ENCODE results near the gene CLDN1. TPM values are rescaled to one million over a fixed set of nuclear protein-coding genes. Genes with fewer than 3 reads are reported as not detected.
"Not testable (repeated sequence)": the region's sequence is repeated elsewhere in the genome, so short reads cannot be mapped to it uniquely, and the experiment has no call there.

Gene CLDN1
- total RNA-seq, 8 experiments from 2014 or later = 0.14 to 32.0 (median 1.1) TPM; not detected in 1

- no peaks in the 10 kb centered on the region for H3K4me1 ChIP-seq (replicated peaks in 1 of 2)
- H3K27ac ChIP-seq = no peak overlapping the region
- in situ Hi-C loops (cut with MboI; ENCODE audit: low pct_unique_long_range_greater_than_20kb in 2 of 9, low sequenced_read_pairs in 9 of 9, unreplicated experiment in 9 of 9) = no loop called here
- no peak overlapping the region for H3K4me3 ChIP-seq
- WGBS, 10 experiments = 0 to 94% (median 83%) methylated on average over 1 to 2 of the region's 2 CpGs; no CpG with 5 or more reads in 1 of the 10 experiments
- ATAC-seq (replicated peaks in 6 of 8) = no peak
These were observed 49.5 kb downstream of the CLDN1 start for GRCh38 chr3:190272747-190273146.

GRCh38 chr3:190269101-190269500 lies 53.1 kb downstream of the CLDN1 start:
- ATAC-seq (replicated peaks in 6 of 8) = no peak
- Histone ChIP-seq H3K27ac (no peak overlapping the region), H3K4me1 (replicated peaks in 1 of 2) (no peaks in the 10 kb centered on the region), H3K4me3 (no peak overlapping the region)
- 0 to 92% (median 80%) methylated on average over 1 to 2 of the region's 2 CpGs; no CpG with 5 or more reads in 3 of the 10 experiments for WGBS, 10 experiments
- in situ Hi-C loops (cut with MboI; ENCODE audit: low pct_unique_long_range_greater_than_20kb in 2 of 9, low sequenced_read_pairs in 9 of 9, unreplicated experiment in 9 of 9) = no loop called here

GRCh38 chr3:190267464-190267863 lies 54.8 kb downstream of the CLDN1 start:
- H3K27ac ChIP-seq; ATAC-seq (replicated peaks in 6 of 8); H3K4me3 ChIP-seq; in situ Hi-C loops (cut with MboI; ENCODE audit: low pct_unique_long_range_greater_than_20kb in 2 of 9, low sequenced_read_pairs in 9 of 9, unreplicated experiment in 9 of 9); H3K4me1 ChIP-seq (replicated peaks in 1 of 2): not testable (repeated sequence)
- 0 to 96% (median 80%) methylated on average over 1 to 7 of the region's 7 CpGs; no CpG with 5 or more reads in 1 of the 10 experiments for WGBS, 10 experiments

GRCh38 chr3:190266913-190267290 lies 55.3 kb downstream of the CLDN1 start:
- ATAC-seq (replicated peaks in 6 of 8) = peak in 1 of 8 experiments; percentile 43
- 0 to 100% (median 64%) methylated on average over 1 of the region's 1 CpG; no CpG with 5 or more reads in 1 of the 10 experiments for WGBS, 10 experiments

GRCh38 chr3:190266265-190266912 lies 55.9 kb downstream of the CLDN1 start:
- in situ Hi-C loops (cut with MboI; ENCODE audit: low pct_unique_long_range_greater_than_20kb in 2 of 9, low sequenced_read_pairs in 9 of 9, unreplicated experiment in 9 of 9) = no loop called here
- no peak for ATAC-seq (replicated peaks in 6 of 8)
- no peak overlapping the region for H3K4me3 ChIP-seq
- H3K4me1 ChIP-seq (replicated peaks in 1 of 2) = no peaks in the 10 kb centered on the region
- H3K27ac ChIP-seq = no peak overlapping the region

More at GRCh38 chr3:190266913-190267290, 55.3 kb downstream of the CLDN1 start:
- Histone ChIP-seq H3K4me3 (no peak overlapping the region), H3K27ac (no peak overlapping the region), H3K4me1 (replicated peaks in 1 of 2) (no peaks in the 10 kb centered on the region)
- in situ Hi-C loops (cut with MboI; ENCODE audit: low pct_unique_long_range_greater_than_20kb in 2 of 9, low sequenced_read_pairs in 9 of 9, unreplicated experiment in 9 of 9) = no loop called here

- 0 to 90% (median 64%) methylated on average over 1 to 3 of the region's 3 CpGs; no CpG with 5 or more reads in 4 of the 10 experiments for WGBS, 10 experiments
- ATAC-seq (replicated peaks in 6 of 8) = no peak
- no peak overlapping the region for H3K4me3 ChIP-seq
- no peak overlapping the region for H3K27ac ChIP-seq
- in situ Hi-C loops (cut with MboI; ENCODE audit: low pct_unique_long_range_greater_than_20kb in 2 of 9, low sequenced_read_pairs in 9 of 9, unreplicated experiment in 9 of 9) = no loop called here
- H3K4me1 ChIP-seq (replicated peaks in 1 of 2) = no peaks in the 10 kb centered on the region
These were observed 56.5 kb downstream of the CLDN1 start for GRCh38 chr3:190265796-190266195.

- H3K27ac ChIP-seq = no peak overlapping the region
- in situ Hi-C loops (cut with MboI; ENCODE audit: low pct_unique_long_range_greater_than_20kb in 2 of 9, low sequenced_read_pairs in 9 of 9, unreplicated experiment in 9 of 9) = no loop called here
- H3K4me3 ChIP-seq = no peak overlapping the region
- 40 to 100% (median 89%) methylated on average over 1 of the region's 1 CpG; no CpG with 5 or more reads in 3 of the 10 experiments for WGBS, 10 experiments
- ATAC-seq (replicated peaks in 6 of 8) = no peak
- no peaks in the 10 kb centered on the region for H3K4me1 ChIP-seq (replicated peaks in 1 of 2)
These were observed 57.1 kb downstream of the CLDN1 start for GRCh38 chr3:190265126-190265525.

- Histone ChIP-seq H3K4me1 (replicated peaks in 1 of 2) (peaks cover 5 to 15% of the 10 kb centered on the region in 2 donors), H3K4me3 (no peak overlapping the region), H3K27ac (no peak overlapping the region)
- ATAC-seq (replicated peaks in 6 of 8) = peak in 1 of 8 experiments; percentile 34
- in situ Hi-C loops (cut with MboI; ENCODE audit: low pct_unique_long_range_greater_than_20kb in 2 of 9, low sequenced_read_pairs in 9 of 9, unreplicated experiment in 9 of 9) = no loop called here
These were observed 60.5 kb downstream of the CLDN1 start for GRCh38 chr3:190261740-190262139.

GRCh38 chr3:190261015-190261414 lies 61.2 kb downstream of the CLDN1 start:
- H3K4me1 ChIP-seq (replicated peaks in 1 of 2) = peaks cover 5 to 15% of the 10 kb centered on the region in 2 donors
- ATAC-seq (replicated peaks in 6 of 8) = no peak
- in situ Hi-C loops (cut with MboI; ENCODE audit: low pct_unique_long_range_greater_than_20kb in 2 of 9, low sequenced_read_pairs in 9 of 9, unreplicated experiment in 9 of 9) = no loop called here
- no peak overlapping the region for H3K27ac ChIP-seq
- no peak overlapping the region for H3K4me3 ChIP-seq
- WGBS, 10 experiments = 42 to 100% (median 80%) methylated on average over 1 to 3 of the region's 3 CpGs; no CpG with 5 or more reads in 1 of the 10 experiments

- 0 to 90% (median 80%) methylated on average over 1 to 2 of the region's 2 CpGs; no CpG with 5 or more reads in 1 of the 10 experiments for WGBS, 10 experiments
- peaks cover 5 to 15% of the 10 kb centered on the region in 2 donors for H3K4me1 ChIP-seq (replicated peaks in 1 of 2)
- no peak overlapping the region for H3K27ac ChIP-seq
- no peak overlapping the region for H3K4me3 ChIP-seq
- ATAC-seq (replicated peaks in 6 of 8) = no peak
- in situ Hi-C loops (cut with MboI; ENCODE audit: low pct_unique_long_range_greater_than_20kb in 2 of 9, low sequenced_read_pairs in 9 of 9, unreplicated experiment in 9 of 9) = no loop called here
These were observed 61.9 kb downstream of the CLDN1 start for GRCh38 chr3:190260301-190260700.

- ATAC-seq (replicated peaks in 6 of 8) = peak in 7 of 8 experiments; percentile 75 to 100 (median 100)
- H3K27ac ChIP-seq = peak overlapping the region in 1 of 2 donors; percentile 35
- no peak overlapping the region for H3K4me3 ChIP-seq
- in situ Hi-C loops (cut with MboI; ENCODE audit: low pct_unique_long_range_greater_than_20kb in 2 of 9, low sequenced_read_pairs in 9 of 9, unreplicated experiment in 9 of 9) = no loop called here
- peaks cover 5 to 15% of the 10 kb centered on the region in 2 donors for H3K4me1 ChIP-seq (replicated peaks in 1 of 2)
- 0 to 57% (median 4%) methylated on average over 2 to 5 of the region's 5 CpGs; no CpG with 5 or more reads in 2 of the 10 experiments for WGBS, 10 experiments
These were observed 63.6 kb downstream of the CLDN1 start for GRCh38 chr3:190258634-190259033.

Data from motor neuron (in vitro differentiated cells).